Mesenchymal stem cell (in vitro differentiated cells and primary cell): ENCODE results near the gene ZNF440.

ENCODE experiments used
- DNase-seq: peaks from one replicate; pipeline ENCODE4 v3.0.0-alpha.2; 2013
- H2AFZ ChIP-seq: one replicate; pipeline ENCODE4 v1.6.1; 2013; ENCODE audit warnings: low read depth, mild to moderate bottlenecking, control low read depth, inconsistent platforms, low read length, moderate library complexity
- H2AK5ac ChIP-seq: 2 replicates; pipeline ENCODE4 v1.6.1; 2013; ENCODE audit warnings: low read length, moderate library complexity, mild to moderate bottlenecking, inconsistent platforms; ENCODE audit not compliant: severe bottlenecking
- H2BK120ac ChIP-seq: one replicate; pipeline ENCODE4 v1.6.1; 2013; ENCODE audit warnings: low read depth, mild to moderate bottlenecking, inconsistent platforms, low read length, moderate library complexity
- H2BK12ac ChIP-seq, 2 experiments: one replicate each; pipeline ENCODE4 v1.6.1; 2013; ENCODE audit warnings: inconsistent platforms in 2 of 2, low read length in 2 of 2, mild to moderate bottlenecking in 2 of 2, moderate library complexity in 2 of 2, control low read depth in 1 of 2
- H2BK15ac ChIP-seq: one replicate; pipeline ENCODE4 v1.6.1; 2013; ENCODE audit warnings: mild to moderate bottlenecking, low read depth, inconsistent platforms; ENCODE audit not compliant: poor library complexity, severe bottlenecking
- H2BK5ac ChIP-seq: 2 replicates; pipeline ENCODE4 v1.6.1; 2013; ENCODE audit warnings: low read depth, mild to moderate bottlenecking, low read length, control low read depth, inconsistent platforms; ENCODE audit not compliant: poor library complexity, severe bottlenecking
- H3K14ac ChIP-seq, 2 experiments: one replicate each; pipeline ENCODE4 v1.6.1; 2013; ENCODE audit warnings: inconsistent platforms in 2 of 2, low read length in 2 of 2, control low read depth in 1 of 2, mild to moderate bottlenecking in 1 of 2, moderate library complexity in 1 of 2
- H3K18ac ChIP-seq, 2 experiments: one replicate each; pipeline ENCODE4 v1.6.1; 2013; ENCODE audit warnings: inconsistent platforms in 2 of 2, low read length in 2 of 2, control low read depth in 1 of 2, low read depth in 1 of 2, mild to moderate bottlenecking in 1 of 2
- H3K23ac ChIP-seq, 2 experiments: one replicate each; pipeline ENCODE4 v1.6.1; 2013; ENCODE audit warnings: inconsistent platforms in 2 of 2, low read length in 2 of 2, mild to moderate bottlenecking in 2 of 2, moderate library complexity in 2 of 2, control low read depth in 1 of 2
- H3K27ac ChIP-seq: 2 replicates; pipeline ENCODE4 v1.5.1; 2013; ENCODE audit warnings: mild to moderate bottlenecking, moderate library complexity, low read length, control low read depth, inconsistent platforms; ENCODE audit not compliant: poor library complexity, severe bottlenecking
- H3K27me3 ChIP-seq, 2 experiments: 2 replicates each; pipeline versions ENCODE4 v1.6.1 to v1.7.0; 2013; ENCODE audit warnings: low read length in 2 of 2, mild to moderate bottlenecking in 2 of 2, moderate library complexity in 2 of 2, control low read depth in 1 of 2, inconsistent platforms in 1 of 2; ENCODE audit not compliant: control insufficient read depth in 1 of 2, insufficient read depth in 1 of 2
- H3K36me3 ChIP-seq, 2 experiments: 2 replicates each; pipeline versions ENCODE4 v1.6.1 to v1.7.0; 2013; ENCODE audit warnings: low read length in 2 of 2, control low read depth in 1 of 2, inconsistent platforms in 1 of 2, low read depth in 1 of 2, mild to moderate bottlenecking in 1 of 2; ENCODE audit not compliant: insufficient read depth in 2 of 2, control insufficient read depth in 1 of 2
- H3K4ac ChIP-seq, 2 experiments: one replicate each; pipeline ENCODE4 v1.6.1; 2013; ENCODE audit warnings: inconsistent platforms in 2 of 2, low read length in 2 of 2, mild to moderate bottlenecking in 2 of 2, moderate library complexity in 2 of 2, control low read depth in 1 of 2, low read depth in 1 of 2
- H3K4me1 ChIP-seq: 2 replicates; pipeline ENCODE4 v1.6.1; 2013; ENCODE audit warnings: low read depth, low read length, control low read depth; ENCODE audit not compliant: control insufficient read depth, insufficient read depth
- H3K4me2 ChIP-seq: 2 replicates; pipeline ENCODE4 v1.6.1; 2013; ENCODE audit warnings: low read length, mild to moderate bottlenecking, inconsistent platforms; ENCODE audit not compliant: poor library complexity, severe bottlenecking
- H3K4me3 ChIP-seq, 2 experiments: 2 replicates each; pipeline versions ENCODE4 v1.5.1 to v1.7.0; 2013; ENCODE audit warnings: low read length in 2 of 2, mild to moderate bottlenecking in 2 of 2, control low read depth in 1 of 2, low read depth in 1 of 2; ENCODE audit not compliant: insufficient read depth in 1 of 2
- H3K79me1 ChIP-seq: replicated peaks from 2 replicates; pipeline ENCODE4 v1.6.1; 2013; ENCODE audit warnings: mild to moderate bottlenecking, control low read depth, low read length, inconsistent platforms; ENCODE audit not compliant: poor library complexity, severe bottlenecking
- H3K9ac ChIP-seq: 2 replicates; pipeline ENCODE4 v1.7.0; 2013; ENCODE audit warnings: mild to moderate bottlenecking, low read length, moderate library complexity
- H3K9me3 ChIP-seq: 2 replicates; pipeline ENCODE4 v1.7.0; 2013; ENCODE audit warnings: mild to moderate bottlenecking, low read length; ENCODE audit not compliant: control insufficient read depth
- H4K8ac ChIP-seq: one replicate; pipeline ENCODE4 v1.6.1; 2013; ENCODE audit warnings: inconsistent platforms, mild to moderate bottlenecking, low read length, moderate library complexity
- H4K91ac ChIP-seq: one replicate; pipeline ENCODE4 v1.6.1; 2013; ENCODE audit warnings: mild to moderate bottlenecking, low read length, inconsistent platforms
- WGBS: methylation state at CpG from one replicate; pipeline ENCODE4 v1.1.7; 2013; ENCODE audit warnings: mixed read lengths; 5-methylcytosine and 5-hydroxymethylcytosine counted together

The ZNF440 gene

DNA sequence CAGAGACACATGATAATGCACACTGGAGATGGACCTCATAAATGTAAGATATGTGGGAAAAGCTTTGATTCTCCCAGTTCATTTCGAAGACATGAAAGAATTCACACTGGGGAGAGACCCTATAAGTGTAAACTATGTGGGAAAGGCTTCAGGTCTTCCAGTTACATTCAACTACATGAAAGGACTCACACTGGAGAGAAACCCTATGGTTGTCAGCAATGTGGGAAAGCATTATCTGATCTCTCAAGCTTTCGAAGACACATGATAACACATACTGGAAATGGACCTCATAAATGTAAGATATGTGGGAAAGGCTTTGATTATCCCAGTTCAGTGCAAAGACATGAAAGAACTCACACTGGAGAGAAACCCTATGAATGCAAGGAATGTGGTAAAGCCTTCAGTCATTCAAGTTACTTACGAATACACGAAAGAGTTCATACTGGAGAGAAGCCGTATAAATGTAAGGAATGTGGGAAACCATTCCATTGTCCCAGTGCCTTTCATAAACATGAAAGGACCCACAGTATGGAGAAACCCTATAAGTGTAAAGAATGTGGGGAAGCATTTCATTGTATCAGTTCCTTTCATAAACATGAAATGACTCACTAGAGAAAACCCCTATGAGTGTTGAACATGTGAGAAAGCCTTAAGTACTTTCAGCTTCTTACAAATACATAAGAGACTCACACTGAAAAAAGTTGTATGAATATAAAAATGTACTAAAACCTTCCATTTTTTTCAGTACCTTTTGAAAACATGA is 32.6 kb upstream of the ZNF440 start:
- Histone ChIP-seq H3K36me3 (peaks cover 16 to 65% of the 10 kb centered on the region in 2 experiments), H3K27me3 (no peaks in the 10 kb centered on the region), H3K27ac (no peak overlapping the region), H4K8ac (no peak overlapping the region), H2AFZ (no peak overlapping the region), H3K4me1 (no peaks in the 10 kb centered on the region), H2AK5ac (no peak overlapping the region), H2BK5ac (no peak overlapping the region), H3K18ac (no peak overlapping the region), H3K14ac (no peak overlapping the region), H3K9ac (no peak overlapping the region), H2BK15ac (no peak overlapping the region), H3K23ac (no peak overlapping the region), H2BK120ac (no peak overlapping the region), H4K91ac (no peak overlapping the region), H3K4me3 (peak overlapping the region in 1 of 2 experiments; percentile 62), H3K79me1 (peaks cover 2% of the 10 kb centered on the region), H2BK12ac (no peak overlapping the region), H3K9me3 (peaks cover 93% of the 10 kb centered on the region), H3K4me2 (no peak overlapping the region), H3K4ac (no peak overlapping the region)
- peak; percentile 24 for DNase-seq
- WGBS = 94% methylated on average over 4 of the region's 5 CpGs

DNA sequence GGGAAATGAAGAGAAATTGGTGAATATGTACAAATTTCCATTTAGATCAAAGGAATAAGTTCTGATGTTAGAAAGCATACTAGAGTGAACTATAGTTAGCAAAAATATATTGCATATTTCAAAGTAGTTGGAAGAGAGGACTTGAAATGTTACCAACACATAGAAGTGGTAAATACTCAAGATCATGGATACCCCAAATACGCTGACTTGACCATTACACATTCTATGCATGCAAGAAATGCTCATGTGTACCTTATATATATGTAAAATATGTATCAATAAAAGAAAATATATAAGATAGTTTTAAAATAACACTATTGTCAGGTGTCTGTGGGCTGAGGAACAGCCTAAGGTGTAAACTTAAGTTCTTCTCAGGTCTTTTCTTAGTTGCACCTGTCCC is 30.3 kb upstream of the ZNF440 start:
- Histone ChIP-seq H3K9ac (no peak overlapping the region), H2BK5ac (no peak overlapping the region), H3K4me1 (no peaks in the 10 kb centered on the region), H2AK5ac (no peak overlapping the region), H3K27ac (no peak overlapping the region), H3K9me3 (peaks cover 91% of the 10 kb centered on the region), H3K79me1 (no peaks in the 10 kb centered on the region), H4K91ac (no peak overlapping the region), H3K36me3 (peaks cover 11 to 47% of the 10 kb centered on the region in 2 experiments), H2BK15ac (no peak overlapping the region), H3K27me3 (no peaks in the 10 kb centered on the region), H3K4ac (no peak overlapping the region), H3K14ac (no peak overlapping the region), H3K18ac (no peak overlapping the region), H3K4me2 (no peak overlapping the region), H2AFZ (no peak overlapping the region), H2BK12ac (no peak overlapping the region), H3K23ac (no peak overlapping the region), H3K4me3 (peak overlapping the region in 1 of 2 experiments; percentile 62), H2BK120ac (no peak overlapping the region), H4K8ac (no peak overlapping the region)
- WGBS = no CpG with 5 or more reads among the region's 1 CpG
- DNase-seq = no peak

DNA sequence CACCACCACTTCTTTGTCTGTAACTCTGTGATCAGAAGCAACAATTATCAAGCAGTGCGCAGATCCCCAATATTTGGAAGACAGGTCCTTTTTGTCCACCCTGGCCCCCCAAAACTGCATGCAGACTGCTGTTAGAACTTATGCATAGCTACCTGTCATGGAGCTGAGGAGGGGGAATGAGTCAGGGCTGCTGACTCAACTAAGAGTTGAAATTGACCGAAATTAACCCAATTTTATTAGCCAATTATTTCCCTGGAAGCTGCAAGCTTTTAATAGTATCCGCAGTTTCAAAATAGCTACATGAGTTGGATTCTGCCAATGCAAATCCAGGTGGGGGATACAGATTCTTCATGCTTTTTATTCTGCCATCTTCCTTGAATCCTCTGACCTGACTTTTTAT is 29.7 kb upstream of the ZNF440 start:
- H4K8ac ChIP-seq = no peak overlapping the region
- H3K9ac ChIP-seq = no peak overlapping the region
- no peak overlapping the region for H3K14ac ChIP-seq
- H3K4me1 ChIP-seq = no peaks in the 10 kb centered on the region
- H2AFZ ChIP-seq = no peak overlapping the region
- H3K36me3 ChIP-seq = peaks cover 7 to 42% of the 10 kb centered on the region in 2 experiments
- no peak overlapping the region for H2AK5ac ChIP-seq
- H3K4me2 ChIP-seq = no peak overlapping the region
- H3K4me3 ChIP-seq = peak overlapping the region in 1 of 2 experiments; percentile 62
- no peak overlapping the region for H3K23ac ChIP-seq
- no peak overlapping the region for H2BK5ac ChIP-seq
- no peak for DNase-seq
- H3K27me3 ChIP-seq = no peaks in the 10 kb centered on the region
- no peak overlapping the region for H2BK15ac ChIP-seq
- H3K27ac ChIP-seq = no peak overlapping the region
- H2BK12ac ChIP-seq = no peak overlapping the region
- H2BK120ac ChIP-seq = no peak overlapping the region
- 88% methylated on average over 2 of the region's 3 CpGs for WGBS
- H3K4ac ChIP-seq = no peak overlapping the region
- no peak overlapping the region for H4K91ac ChIP-seq
- H3K9me3 ChIP-seq = peaks cover 91% of the 10 kb centered on the region
- no peaks in the 10 kb centered on the region for H3K79me1 ChIP-seq
- H3K18ac ChIP-seq = no peak overlapping the region

DNA sequence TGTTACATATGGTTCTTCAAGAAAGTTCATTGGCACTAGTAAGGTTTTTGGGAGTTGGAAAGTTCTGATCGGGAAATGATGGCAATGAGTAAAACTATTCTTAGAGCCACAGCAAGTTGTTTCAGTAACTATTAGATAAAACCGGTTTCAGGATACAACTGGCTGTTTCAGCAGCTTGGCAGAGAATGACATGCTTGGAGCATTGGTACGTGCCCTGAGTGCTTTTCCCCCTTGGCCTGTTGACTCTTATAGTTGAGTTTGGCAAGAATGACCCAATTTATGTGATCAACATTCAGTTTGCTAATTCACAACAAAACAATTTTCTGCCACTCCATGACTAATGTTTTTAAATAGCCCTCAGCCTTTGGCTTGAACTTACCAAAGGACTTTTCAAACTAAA is 26.5 kb upstream of the ZNF440 start:
- H3K4me1 ChIP-seq = no peaks in the 10 kb centered on the region
- H3K27me3 ChIP-seq = no peaks in the 10 kb centered on the region
- H3K18ac ChIP-seq = no peak overlapping the region
- no peak overlapping the region for H3K9ac ChIP-seq
- peaks cover 0 to 11% of the 10 kb centered on the region in 2 experiments for H3K36me3 ChIP-seq
- DNase-seq = no peak
- H3K4me3 ChIP-seq = peak overlapping the region in 1 of 2 experiments; percentile 47
- H3K79me1 ChIP-seq = no peaks in the 10 kb centered on the region
- no peak overlapping the region for H3K14ac ChIP-seq
- no peak overlapping the region for H3K4ac ChIP-seq
- H3K27ac ChIP-seq = no peak overlapping the region
- no peak overlapping the region for H3K4me2 ChIP-seq
- H4K91ac ChIP-seq = no peak overlapping the region
- H2AK5ac ChIP-seq = no peak overlapping the region
- peaks cover 86% of the 10 kb centered on the region for H3K9me3 ChIP-seq
- H2AFZ ChIP-seq = no peak overlapping the region
- H4K8ac ChIP-seq = no peak overlapping the region
- WGBS = 65% methylated on average over 3 of the region's 3 CpGs
- H2BK12ac ChIP-seq = no peak overlapping the region
- H2BK120ac ChIP-seq = no peak overlapping the region
- no peak overlapping the region for H2BK15ac ChIP-seq
- no peak overlapping the region for H3K23ac ChIP-seq
- H2BK5ac ChIP-seq = no peak overlapping the region
